HEK293 (cell line): ENCODE measurements around the gene FRAS1.

Experiments
- ZNF10 ChIP-seq: fragments of 450-650 bp; formaldehyde crosslinking; IDR thresholded peaks from 2 replicates; pipeline ENCODE4 v1.5.1; 2017; ENCODE audit warnings: missing biosample characterization, missing genetic modification characterization
- ZNF140 ChIP-seq: fragments of 450-650 bp; formaldehyde crosslinking; IDR thresholded peaks from 2 replicates; pipeline ENCODE4 v1.5.1; 2016; ENCODE audit warnings: missing biosample characterization, missing genetic modification characterization
- ZNF19 ChIP-seq: fragments of 450-650 bp; formaldehyde crosslinking; IDR thresholded peaks from 2 replicates; pipeline ENCODE4; 2016; ENCODE audit warnings: missing biosample characterization, missing genetic modification characterization, low read depth
- ZNF292 ChIP-seq: fragments of 450-650 bp; formaldehyde crosslinking; IDR thresholded peaks from 2 replicates; pipeline ENCODE4 v1.5.1; 2016; ENCODE audit warnings: low read depth, missing biosample characterization, missing genetic modification characterization, borderline replicate concordance
- ZNF560 ChIP-seq: fragments of 450-650 bp; formaldehyde crosslinking; IDR thresholded peaks from 2 replicates; pipeline ENCODE4 v1.5.1; 2017; ENCODE audit warnings: missing biosample characterization, missing genetic modification characterization, borderline replicate concordance
- ZNF600 ChIP-seq: fragments of 450-650 bp; formaldehyde crosslinking; IDR thresholded peaks from 2 replicates; pipeline ENCODE4 v1.5.1; 2016; ENCODE audit warnings: missing biosample characterization, missing genetic modification characterization
- ZSCAN16 ChIP-seq: fragments of 450-650 bp; formaldehyde crosslinking; IDR thresholded peaks from 2 replicates; pipeline ENCODE4 v1.5.1; 2016; ENCODE audit warnings: missing biosample characterization, missing genetic modification characterization
- TF ChIP-seq, protein P1 (sequence below): fragments of 450-650 bp; formaldehyde crosslinking; IDR thresholded peaks from 2 replicates; pipeline ENCODE4 v1.5.1; 2016; ENCODE audit warnings: missing biosample characterization, missing genetic modification characterization
- TF ChIP-seq, protein P2 (sequence below): fragments of 450-650 bp; formaldehyde crosslinking; IDR thresholded peaks from 2 replicates; pipeline ENCODE4 v1.5.1; 2017; ENCODE audit warnings: missing biosample characterization, missing genetic modification characterization
- TF ChIP-seq, protein P3 (sequence below): fragments of 450-650 bp; formaldehyde crosslinking; IDR thresholded peaks from 2 replicates; pipeline ENCODE4 v1.5.1; 2016; ENCODE audit warnings: missing biosample characterization, missing genetic modification characterization
- TF ChIP-seq, protein P4 (sequence below): fragments of 450-650 bp; formaldehyde crosslinking; IDR thresholded peaks from 2 replicates; pipeline ENCODE4 v1.5.1; 2016; ENCODE audit warnings: missing biosample characterization, missing genetic modification characterization

DNA sequence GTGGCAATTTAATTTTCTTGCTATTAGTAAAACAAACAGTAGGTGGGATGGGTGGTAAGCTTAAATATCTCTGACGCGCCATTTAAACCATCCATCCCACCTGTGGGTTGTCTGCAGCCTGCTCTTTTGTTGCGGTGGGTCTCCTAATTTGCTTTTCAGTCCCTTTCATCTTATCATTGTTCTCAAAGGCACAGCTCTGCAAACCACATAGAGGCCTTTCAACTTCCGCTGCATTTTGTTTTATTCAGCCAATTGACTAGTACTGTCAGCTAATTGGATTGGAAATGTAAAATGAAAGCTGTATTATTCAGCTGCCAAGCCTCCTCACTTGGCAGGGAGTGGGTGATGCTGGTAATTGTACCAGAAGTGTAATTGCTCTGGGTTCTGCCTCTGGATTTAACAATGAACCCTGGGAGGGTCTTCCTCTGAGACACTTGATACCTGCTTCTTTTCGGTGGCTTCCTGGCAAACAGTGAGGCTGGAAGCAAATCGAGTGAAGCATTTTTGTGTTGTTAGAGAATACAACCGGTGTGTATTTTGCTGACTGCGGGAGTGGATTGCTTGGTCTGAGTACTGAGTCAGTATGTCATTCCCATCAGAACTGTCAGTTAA, 165.6 kb downstream of the FRAS1 start:
- TF ChIP-seq ZNF600 (tag by site-specific recombination) (no peak), ZNF560 (tag by site-specific recombination) (no peak), ZNF140 (tag by site-specific recombination) (no peak), ZNF10 (no peak), ZNF292 (tag by site-specific recombination) (no peak), ZNF19 (tag by site-specific recombination) (no peak), ZSCAN16 (tag by site-specific recombination) (no peak)
- TF ChIP-seq, protein P1, sequence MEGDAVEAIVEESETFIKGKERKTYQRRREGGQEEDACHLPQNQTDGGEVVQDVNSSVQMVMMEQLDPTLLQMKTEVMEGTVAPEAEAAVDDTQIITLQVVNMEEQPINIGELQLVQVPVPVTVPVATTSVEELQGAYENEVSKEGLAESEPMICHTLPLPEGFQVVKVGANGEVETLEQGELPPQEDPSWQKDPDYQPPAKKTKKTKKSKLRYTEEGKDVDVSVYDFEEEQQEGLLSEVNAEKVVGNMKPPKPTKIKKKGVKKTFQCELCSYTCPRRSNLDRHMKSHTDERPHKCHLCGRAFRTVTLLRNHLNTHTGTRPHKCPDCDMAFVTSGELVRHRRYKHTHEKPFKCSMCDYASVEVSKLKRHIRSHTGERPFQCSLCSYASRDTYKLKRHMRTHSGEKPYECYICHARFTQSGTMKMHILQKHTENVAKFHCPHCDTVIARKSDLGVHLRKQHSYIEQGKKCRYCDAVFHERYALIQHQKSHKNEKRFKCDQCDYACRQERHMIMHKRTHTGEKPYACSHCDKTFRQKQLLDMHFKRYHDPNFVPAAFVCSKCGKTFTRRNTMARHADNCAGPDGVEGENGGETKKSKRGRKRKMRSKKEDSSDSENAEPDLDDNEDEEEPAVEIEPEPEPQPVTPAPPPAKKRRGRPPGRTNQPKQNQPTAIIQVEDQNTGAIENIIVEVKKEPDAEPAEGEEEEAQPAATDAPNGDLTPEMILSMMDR (tag by site-specific recombination), result no peak
- TF ChIP-seq, protein P2, sequence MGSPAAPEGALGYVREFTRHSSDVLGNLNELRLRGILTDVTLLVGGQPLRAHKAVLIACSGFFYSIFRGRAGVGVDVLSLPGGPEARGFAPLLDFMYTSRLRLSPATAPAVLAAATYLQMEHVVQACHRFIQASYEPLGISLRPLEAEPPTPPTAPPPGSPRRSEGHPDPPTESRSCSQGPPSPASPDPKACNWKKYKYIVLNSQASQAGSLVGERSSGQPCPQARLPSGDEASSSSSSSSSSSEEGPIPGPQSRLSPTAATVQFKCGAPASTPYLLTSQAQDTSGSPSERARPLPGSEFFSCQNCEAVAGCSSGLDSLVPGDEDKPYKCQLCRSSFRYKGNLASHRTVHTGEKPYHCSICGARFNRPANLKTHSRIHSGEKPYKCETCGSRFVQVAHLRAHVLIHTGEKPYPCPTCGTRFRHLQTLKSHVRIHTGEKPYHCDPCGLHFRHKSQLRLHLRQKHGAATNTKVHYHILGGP (tag by site-specific recombination), result no peak
- TF ChIP-seq, protein P3, sequence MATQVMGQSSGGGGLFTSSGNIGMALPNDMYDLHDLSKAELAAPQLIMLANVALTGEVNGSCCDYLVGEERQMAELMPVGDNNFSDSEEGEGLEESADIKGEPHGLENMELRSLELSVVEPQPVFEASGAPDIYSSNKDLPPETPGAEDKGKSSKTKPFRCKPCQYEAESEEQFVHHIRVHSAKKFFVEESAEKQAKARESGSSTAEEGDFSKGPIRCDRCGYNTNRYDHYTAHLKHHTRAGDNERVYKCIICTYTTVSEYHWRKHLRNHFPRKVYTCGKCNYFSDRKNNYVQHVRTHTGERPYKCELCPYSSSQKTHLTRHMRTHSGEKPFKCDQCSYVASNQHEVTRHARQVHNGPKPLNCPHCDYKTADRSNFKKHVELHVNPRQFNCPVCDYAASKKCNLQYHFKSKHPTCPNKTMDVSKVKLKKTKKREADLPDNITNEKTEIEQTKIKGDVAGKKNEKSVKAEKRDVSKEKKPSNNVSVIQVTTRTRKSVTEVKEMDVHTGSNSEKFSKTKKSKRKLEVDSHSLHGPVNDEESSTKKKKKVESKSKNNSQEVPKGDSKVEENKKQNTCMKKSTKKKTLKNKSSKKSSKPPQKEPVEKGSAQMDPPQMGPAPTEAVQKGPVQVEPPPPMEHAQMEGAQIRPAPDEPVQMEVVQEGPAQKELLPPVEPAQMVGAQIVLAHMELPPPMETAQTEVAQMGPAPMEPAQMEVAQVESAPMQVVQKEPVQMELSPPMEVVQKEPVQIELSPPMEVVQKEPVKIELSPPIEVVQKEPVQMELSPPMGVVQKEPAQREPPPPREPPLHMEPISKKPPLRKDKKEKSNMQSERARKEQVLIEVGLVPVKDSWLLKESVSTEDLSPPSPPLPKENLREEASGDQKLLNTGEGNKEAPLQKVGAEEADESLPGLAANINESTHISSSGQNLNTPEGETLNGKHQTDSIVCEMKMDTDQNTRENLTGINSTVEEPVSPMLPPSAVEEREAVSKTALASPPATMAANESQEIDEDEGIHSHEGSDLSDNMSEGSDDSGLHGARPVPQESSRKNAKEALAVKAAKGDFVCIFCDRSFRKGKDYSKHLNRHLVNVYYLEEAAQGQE, result no peak
- TF ChIP-seq, protein P4, sequence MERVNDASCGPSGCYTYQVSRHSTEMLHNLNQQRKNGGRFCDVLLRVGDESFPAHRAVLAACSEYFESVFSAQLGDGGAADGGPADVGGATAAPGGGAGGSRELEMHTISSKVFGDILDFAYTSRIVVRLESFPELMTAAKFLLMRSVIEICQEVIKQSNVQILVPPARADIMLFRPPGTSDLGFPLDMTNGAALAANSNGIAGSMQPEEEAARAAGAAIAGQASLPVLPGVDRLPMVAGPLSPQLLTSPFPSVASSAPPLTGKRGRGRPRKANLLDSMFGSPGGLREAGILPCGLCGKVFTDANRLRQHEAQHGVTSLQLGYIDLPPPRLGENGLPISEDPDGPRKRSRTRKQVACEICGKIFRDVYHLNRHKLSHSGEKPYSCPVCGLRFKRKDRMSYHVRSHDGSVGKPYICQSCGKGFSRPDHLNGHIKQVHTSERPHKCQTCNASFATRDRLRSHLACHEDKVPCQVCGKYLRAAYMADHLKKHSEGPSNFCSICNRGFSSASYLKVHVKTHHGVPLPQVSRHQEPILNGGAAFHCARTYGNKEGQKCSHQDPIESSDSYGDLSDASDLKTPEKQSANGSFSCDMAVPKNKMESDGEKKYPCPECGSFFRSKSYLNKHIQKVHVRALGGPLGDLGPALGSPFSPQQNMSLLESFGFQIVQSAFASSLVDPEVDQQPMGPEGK (tag by site-specific recombination), result no peak
